Measurements from ENCODE around the gene HPS3.

Gene HPS3

GRCh38 chr3:149118724-149119123 is 10.7 kb upstream of the HPS3 start:
- no peak for DNase-seq

- no peak for DNase-seq
Measured at GRCh38 chr3:149119466-149119865, 10.0 kb upstream of the HPS3 start.

GRCh38 chr3:149120051-149120972 is 9.1 kb upstream of the HPS3 start:
- no peak for DNase-seq

GRCh38 chr3:149122721-149123578 is 6.5 kb upstream of the HPS3 start:
- no peak for DNase-seq

GRCh38 chr3:149128821-149129220 is 617 bp upstream of the HPS3 start:
- no peak for DNase-seq

GRCh38 chr3:149131589-149131988 is 2.2 kb downstream of the HPS3 start:
- no peak for DNase-seq

- DNase-seq = no peak
Measured at GRCh38 chr3:149134575-149134974, 5.1 kb downstream of the HPS3 start.

GRCh38 chr3:149142682-149143081 is 13.2 kb downstream of the HPS3 start:
- DNase-seq = no peak

- no peak for DNase-seq
Measured at GRCh38 chr3:149145356-149145755, 15.9 kb downstream of the HPS3 start.

- DNase-seq = no peak
Measured at GRCh38 chr3:149145974-149146373, 16.5 kb downstream of the HPS3 start.

GRCh38 chr3:149150436-149150835 is 21.0 kb downstream of the HPS3 start:
- DNase-seq = no peak

GRCh38 chr3:149151843-149152242 is 22.4 kb downstream of the HPS3 start:
- DNase-seq = no peak

GRCh38 chr3:149152420-149152819 is 23.0 kb downstream of the HPS3 start:
- DNase-seq = no peak

- no peak for DNase-seq
Measured at GRCh38 chr3:149153402-149153801, 24.0 kb downstream of the HPS3 start.

GRCh38 chr3:149160754-149161300 is 31.4 kb downstream of the HPS3 start:
- no peak for DNase-seq

- no peak for DNase-seq
Measured at GRCh38 chr3:149162007-149162406, 32.6 kb downstream of the HPS3 start.

GRCh38 chr3:149163066-149163465 is 33.6 kb downstream of the HPS3 start:
- no peak for DNase-seq

- no peak for DNase-seq
Measured at GRCh38 chr3:149167898-149168297, 38.5 kb downstream of the HPS3 start.

- DNase-seq = no peak
Measured at GRCh38 chr3:149170672-149171071, 41.2 kb downstream of the HPS3 start.

- DNase-seq = peak; percentile 7
Measured at GRCh38 chr3:149174901-149175300, 45.5 kb downstream of the HPS3 start.

GRCh38 chr3:149177122-149177521 is 47.7 kb downstream of the HPS3 start:
- DNase-seq = no peak

- DNase-seq = no peak
Measured at GRCh38 chr3:149179220-149179619, 49.8 kb downstream of the HPS3 start.

- DNase-seq = no peak
Measured at GRCh38 chr3:149180057-149180573, 50.7 kb downstream of the HPS3 start.

Measured in right kidney (tissue), 1 donor.